Cardiac muscle cell (in vitro differentiated cells and primary cell): ENCODE measurements around the gene PCBD2. TPM values are rescaled to one million over a fixed set of nuclear protein-coding genes. Genes with fewer than 3 reads are reported as not detected.

ENCODE experiments used
- DNase-seq, 2 donors: peaks; one replicate each; pipeline versions ENCODE4 v3.0.0 to v3.0.0-alpha.2; 2010 to 2017; ENCODE audit warnings: low read depth in 1 of 2, low spot score in 1 of 2
- H3K27ac ChIP-seq: fragments of 200-600 bp; sonication (generic); 2 replicates; pipeline ENCODE4 v1.5.1; 2016
- H3K27me3 ChIP-seq: fragments of 200-600 bp; sonication (generic); 2 replicates; pipeline ENCODE4 v1.6.0; 2016; ENCODE audit warnings: control low read depth
- H3K36me3 ChIP-seq: fragments of 200-600 bp; sonication (generic); 2 replicates; pipeline ENCODE4 v1.5.1; 2016; ENCODE audit warnings: control low read depth
- H3K4me1 ChIP-seq: fragments of 200-600 bp; sonication (generic); 2 replicates; pipeline ENCODE4 v1.8.1; 2017; ENCODE audit warnings: low read depth, mild to moderate bottlenecking, mixed run types
- H3K4me3 ChIP-seq: fragments of 200-600 bp; sonication (generic); 2 replicates; pipeline ENCODE4 v1.5.1; 2016; ENCODE audit warnings: mild to moderate bottlenecking
- H3K9me3 ChIP-seq: fragments of 200-600 bp; sonication (generic); 2 replicates; pipeline ENCODE4 v1.5.1; 2017; ENCODE audit warnings: low read depth, mild to moderate bottlenecking, control low read depth
- polyA plus RNA-seq: library from polyadenylated mRNA; unstranded; fragments of >200 nt; fragmentation: Nextera tagmentation; extraction: Ambion mirVana; gene quantifications from 2 replicates; pipeline ENCODE4 v1.2.1, GENCODE V29; 2016
- total RNA-seq: library from RNA; depleted of rRNA; stranded (reverse); fragments of >200 nt; gene quantifications from 2 replicates; pipeline ENCODE4 v1.2.3, GENCODE V29; 2016
- TF ChIP-seq, protein P1 (sequence below): IDR thresholded peaks from 2 replicates; pipeline ENCODE4 v1.5.1; 2012; ENCODE audit warnings: low read depth, mild to moderate bottlenecking, low read length

The PCBD2 gene
- total and polyA plus RNA-seq, 2 experiments from 2014 or later = 9.8 to 15.3 TPM

DNA sequence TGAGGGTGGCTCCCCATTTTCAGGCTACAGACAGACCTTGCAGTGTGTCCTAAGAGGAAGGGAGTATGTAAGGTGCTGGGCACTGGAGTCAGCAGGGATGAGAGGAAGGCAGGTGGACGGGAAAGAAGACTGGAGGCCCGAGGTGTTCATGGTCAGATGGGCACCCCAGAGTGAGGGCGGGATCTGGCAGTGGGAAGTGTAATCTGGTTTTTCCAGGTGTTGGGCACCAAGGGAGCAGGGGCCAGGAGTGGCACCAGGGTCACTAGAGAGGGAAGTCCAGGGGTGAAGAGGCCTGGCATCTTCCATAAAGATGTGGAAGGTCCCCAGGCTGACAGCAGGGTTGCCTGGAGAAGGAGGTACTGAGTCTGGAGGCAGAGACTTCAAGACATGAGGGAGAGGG is 99.4 kb downstream of the PCBD2 start:
- Histone ChIP-seq H3K27ac (no peak overlapping the region), H3K4me3 (no peak overlapping the region), H3K4me1 (no peaks in the 10 kb centered on the region), H3K27me3 (peaks cover 8% of the 10 kb centered on the region), H3K9me3 (no peaks in the 10 kb centered on the region), H3K36me3 (no peaks in the 10 kb centered on the region)
- DNase-seq = no peak
- TF ChIP-seq, protein P1, sequence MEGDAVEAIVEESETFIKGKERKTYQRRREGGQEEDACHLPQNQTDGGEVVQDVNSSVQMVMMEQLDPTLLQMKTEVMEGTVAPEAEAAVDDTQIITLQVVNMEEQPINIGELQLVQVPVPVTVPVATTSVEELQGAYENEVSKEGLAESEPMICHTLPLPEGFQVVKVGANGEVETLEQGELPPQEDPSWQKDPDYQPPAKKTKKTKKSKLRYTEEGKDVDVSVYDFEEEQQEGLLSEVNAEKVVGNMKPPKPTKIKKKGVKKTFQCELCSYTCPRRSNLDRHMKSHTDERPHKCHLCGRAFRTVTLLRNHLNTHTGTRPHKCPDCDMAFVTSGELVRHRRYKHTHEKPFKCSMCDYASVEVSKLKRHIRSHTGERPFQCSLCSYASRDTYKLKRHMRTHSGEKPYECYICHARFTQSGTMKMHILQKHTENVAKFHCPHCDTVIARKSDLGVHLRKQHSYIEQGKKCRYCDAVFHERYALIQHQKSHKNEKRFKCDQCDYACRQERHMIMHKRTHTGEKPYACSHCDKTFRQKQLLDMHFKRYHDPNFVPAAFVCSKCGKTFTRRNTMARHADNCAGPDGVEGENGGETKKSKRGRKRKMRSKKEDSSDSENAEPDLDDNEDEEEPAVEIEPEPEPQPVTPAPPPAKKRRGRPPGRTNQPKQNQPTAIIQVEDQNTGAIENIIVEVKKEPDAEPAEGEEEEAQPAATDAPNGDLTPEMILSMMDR = no peak

- H3K4me1 ChIP-seq = no peaks in the 10 kb centered on the region
- H3K27ac ChIP-seq = no peak overlapping the region
- TF ChIP-seq, protein P1 = no peak
- DNase-seq = no peak
- H3K4me3 ChIP-seq = no peak overlapping the region
- H3K27me3 ChIP-seq = peaks cover 15% of the 10 kb centered on the region
- H3K9me3 ChIP-seq = no peaks in the 10 kb centered on the region
- H3K36me3 ChIP-seq = no peaks in the 10 kb centered on the region
Observed at GRCh38 chr5:135005076-135005475, 100.1 kb downstream of the PCBD2 start.

DNA sequence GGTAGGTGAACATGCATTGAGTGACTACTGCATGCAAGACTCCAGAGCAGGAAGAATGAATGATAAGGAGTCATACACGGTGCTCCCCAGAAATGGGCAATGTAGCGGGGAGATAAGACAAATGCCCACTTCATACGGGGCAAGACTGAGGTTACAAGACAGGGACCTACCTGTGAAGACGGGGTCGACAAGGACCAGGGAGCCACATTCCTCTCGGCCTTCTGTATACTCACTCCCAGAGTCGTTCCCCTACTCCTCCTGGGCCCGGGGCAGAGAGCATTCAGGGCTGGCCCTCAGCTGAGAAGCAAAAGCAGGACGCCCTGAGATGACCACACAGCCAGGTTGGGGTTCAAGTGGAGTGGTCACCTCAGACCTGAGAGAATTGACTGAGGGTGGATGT is 102.4 kb downstream of the PCBD2 start:
- Histone ChIP-seq H3K9me3 (no peaks in the 10 kb centered on the region), H3K27ac (no peak overlapping the region), H3K27me3 (peaks cover 28% of the 10 kb centered on the region), H3K4me1 (no peaks in the 10 kb centered on the region), H3K36me3 (no peaks in the 10 kb centered on the region), H3K4me3 (no peak overlapping the region)
- no peak for DNase-seq
- TF ChIP-seq, protein P1 = no peak

DNA sequence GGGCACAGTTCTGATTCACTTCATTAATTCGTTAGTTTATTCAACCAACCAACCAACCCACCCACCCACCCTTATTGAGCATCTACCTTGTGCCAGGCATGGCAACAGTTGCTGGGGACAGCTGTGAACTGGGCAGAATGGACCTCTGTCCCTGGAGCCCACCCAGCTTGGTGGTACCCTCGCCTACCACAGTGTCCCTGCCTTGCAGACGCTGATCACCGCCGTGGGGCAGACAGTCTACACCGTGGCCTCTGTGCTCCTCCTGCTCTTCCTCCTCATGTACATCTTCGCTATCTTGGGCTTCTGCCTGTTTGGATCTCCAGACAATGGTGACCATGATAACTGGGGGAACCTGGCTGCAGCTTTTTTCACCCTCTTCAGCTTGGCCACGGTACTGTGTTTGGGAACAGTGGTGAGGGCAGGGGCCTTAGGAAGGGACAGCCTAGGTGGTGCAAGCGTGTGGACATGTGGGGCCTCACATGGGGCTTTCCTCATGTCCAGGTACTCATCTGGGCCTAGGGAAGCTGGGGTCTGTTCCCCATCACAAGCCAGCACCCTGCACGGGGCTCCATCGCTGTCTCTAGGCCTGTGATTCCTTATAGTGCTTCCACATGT is 102.9 kb downstream of the PCBD2 start:
- peaks cover 32% of the 10 kb centered on the region for H3K27me3 ChIP-seq

GRCh38 chr5:135008556-135008955 is 103.6 kb downstream of the PCBD2 start:
- DNase-seq = no peak
- Histone ChIP-seq H3K4me3 (no peak overlapping the region), H3K27ac (no peak overlapping the region), H3K36me3 (no peaks in the 10 kb centered on the region), H3K27me3 (peaks cover 37% of the 10 kb centered on the region), H3K9me3 (no peaks in the 10 kb centered on the region), H3K4me1 (no peaks in the 10 kb centered on the region)
- TF ChIP-seq, protein P1 = no peak

More for the DNA sequence above, 102.9 kb downstream of the PCBD2 start:
- Histone ChIP-seq H3K9me3 (no peaks in the 10 kb centered on the region), H3K27ac (no peak overlapping the region), H3K4me3 (no peak overlapping the region), H3K36me3 (no peaks in the 10 kb centered on the region), H3K4me1 (no peaks in the 10 kb centered on the region)
- DNase-seq = no peak
- TF ChIP-seq, protein P1 = no peak
